ENCODE data around the gene AQP1.
A peak's percentile ranks its signal among the peaks of the same experiment; 100 is the strongest.

The AQP1 gene

DNA sequence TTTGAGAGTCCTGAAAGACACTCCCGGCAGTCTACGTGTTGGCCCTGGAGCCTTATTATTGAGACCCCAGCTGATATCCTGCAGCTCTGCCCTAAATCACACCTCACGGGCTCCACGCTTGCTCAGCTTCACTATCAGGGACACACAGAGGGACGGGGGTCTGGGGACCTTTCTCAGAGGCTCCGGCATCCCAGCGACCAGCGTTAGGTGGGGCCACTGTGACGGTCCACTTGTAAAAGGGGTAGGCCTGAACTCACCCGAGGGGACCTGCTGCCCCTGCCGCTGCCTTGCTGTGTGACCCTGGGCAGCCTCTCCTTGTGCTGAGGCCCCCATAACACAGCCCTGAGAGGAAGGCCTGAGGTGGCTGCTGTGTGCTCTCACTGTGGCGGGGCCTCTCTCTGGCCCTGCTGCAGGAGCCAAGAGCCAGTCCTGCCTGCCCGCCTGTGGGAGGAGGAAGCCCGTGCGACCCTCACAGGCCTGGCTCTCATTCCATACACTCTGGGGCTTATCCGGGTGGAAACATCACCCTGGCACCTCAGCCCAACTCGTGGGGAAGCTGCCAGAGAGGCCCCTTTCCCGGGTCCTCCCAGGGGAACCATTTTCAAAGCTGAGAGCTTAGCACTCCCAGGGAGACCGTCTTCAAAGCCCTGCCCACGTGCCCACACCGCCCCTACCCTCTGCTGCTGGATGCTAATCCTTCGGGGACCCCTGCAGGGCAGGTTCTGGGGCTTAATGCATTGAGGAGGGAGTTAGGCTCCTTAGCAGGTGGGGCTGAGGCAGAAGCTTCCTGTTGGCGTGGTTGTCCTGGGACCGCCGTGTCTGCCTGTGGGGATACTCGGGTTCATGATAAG lies 21.7 kb downstream of the AQP1 start:
- DNase-seq = no peak

GRCh38 chr7:30934225-30934624 lies 22.6 kb downstream of the AQP1 start:
- no peak for DNase-seq

GRCh38 chr7:30934732-30935568 lies 23.3 kb downstream of the AQP1 start:
- no peak for DNase-seq

DNA sequence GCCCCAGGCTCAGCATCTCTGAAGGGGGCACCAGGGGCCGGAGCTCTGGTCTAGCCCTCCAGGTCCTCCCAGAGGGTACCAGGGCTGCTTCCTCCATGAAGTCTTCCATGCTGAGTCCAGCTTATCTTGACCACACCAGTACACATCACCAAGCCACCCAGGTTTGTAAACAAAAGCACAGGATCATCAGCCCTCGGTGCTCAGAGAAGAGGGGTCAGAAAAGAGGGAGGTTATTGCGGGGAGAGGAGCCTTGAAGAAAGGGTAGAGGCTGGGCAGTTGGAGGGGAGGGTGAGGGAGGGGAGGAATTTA lies 23.9 kb downstream of the AQP1 start:
- DNase-seq = no peak

GRCh38 chr7:30936650-30937245 lies 25.1 kb downstream of the AQP1 start:
- DNase-seq = no peak

- no peak for DNase-seq
Observed at GRCh38 chr7:30937416-30937815, 25.8 kb downstream of the AQP1 start.

GRCh38 chr7:30938435-30939316 lies 27.0 kb downstream of the AQP1 start:
- peak in 40 of 56 donors; percentile 8 to 73 (median 44) for DNase-seq

DNA sequence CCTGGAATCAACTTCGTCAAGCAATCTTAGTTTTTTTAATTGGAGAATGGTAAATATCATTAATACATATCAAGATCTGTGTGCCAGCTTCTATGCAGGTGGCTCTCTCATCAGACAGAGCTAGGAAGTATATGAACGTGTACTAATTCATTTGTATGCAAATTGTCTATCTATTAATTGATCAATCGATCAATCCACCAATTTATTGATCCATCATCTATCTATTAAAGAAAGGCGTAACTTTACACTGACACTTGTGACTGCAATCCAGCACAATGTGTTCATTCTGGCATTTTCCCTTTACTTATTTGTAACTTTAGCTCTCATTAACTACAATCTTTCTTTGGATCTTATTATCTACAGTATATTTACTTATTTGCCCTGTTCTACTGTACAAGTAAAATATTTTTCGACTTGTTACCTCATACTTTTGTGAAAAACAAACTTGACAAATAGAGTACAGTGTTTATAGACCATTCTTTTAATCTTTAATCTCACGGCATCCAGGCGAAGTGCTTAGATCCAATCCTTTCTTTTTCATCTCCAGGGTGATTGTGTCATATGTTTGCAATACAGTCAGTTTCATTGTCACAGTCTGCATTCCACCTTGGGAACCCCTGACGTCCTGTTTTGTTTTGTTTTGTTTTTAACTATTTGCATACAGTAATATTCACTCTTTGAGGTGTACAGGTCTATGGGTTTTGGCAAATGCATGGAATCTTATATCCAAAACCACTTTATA lies 30.1 kb downstream of the AQP1 start:
- no peak for DNase-seq

DNA sequence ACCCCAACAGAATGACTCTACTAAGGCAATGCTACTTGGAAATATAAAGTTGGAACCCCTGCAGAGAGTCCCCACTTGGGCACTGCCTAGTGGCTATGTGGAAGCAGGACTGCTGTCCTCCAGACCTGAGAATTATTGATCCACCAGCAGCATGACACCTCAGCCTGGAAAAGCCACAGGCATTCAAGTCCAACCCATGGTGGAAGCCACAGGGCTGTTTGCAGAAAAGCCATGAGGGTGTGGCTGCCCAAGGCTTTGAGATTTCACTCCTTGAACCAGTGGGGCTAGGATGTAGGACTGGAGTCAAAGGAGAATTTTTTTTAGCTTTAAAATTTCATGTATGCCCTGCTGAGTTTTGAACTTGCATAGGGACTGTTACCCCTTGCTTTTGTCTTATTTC lies 38.5 kb downstream of the AQP1 start:
- DNase-seq = no peak

- no peak for DNase-seq
Observed at GRCh38 chr7:30954914-30955313, 43.3 kb downstream of the AQP1 start.

DNA sequence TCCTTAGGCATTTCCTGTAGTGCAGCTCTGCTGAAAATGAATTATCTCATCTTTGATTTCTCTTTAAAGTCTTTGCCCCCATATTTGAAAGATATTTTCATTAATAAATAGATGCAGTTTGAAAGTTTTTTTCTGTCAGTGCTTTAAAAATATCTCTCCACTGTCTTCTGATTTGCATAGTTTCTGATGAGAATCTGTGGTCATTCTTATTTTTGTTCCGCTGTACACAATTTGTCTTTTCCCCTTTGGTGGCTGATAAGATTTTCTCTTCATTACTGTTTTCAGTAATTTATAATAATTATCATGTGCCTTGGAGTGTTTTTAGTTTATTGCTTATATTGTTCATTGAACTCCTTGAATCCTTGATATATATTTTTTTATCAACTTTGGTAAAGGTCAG lies 45.1 kb downstream of the AQP1 start:
- no peak for DNase-seq

DNA sequence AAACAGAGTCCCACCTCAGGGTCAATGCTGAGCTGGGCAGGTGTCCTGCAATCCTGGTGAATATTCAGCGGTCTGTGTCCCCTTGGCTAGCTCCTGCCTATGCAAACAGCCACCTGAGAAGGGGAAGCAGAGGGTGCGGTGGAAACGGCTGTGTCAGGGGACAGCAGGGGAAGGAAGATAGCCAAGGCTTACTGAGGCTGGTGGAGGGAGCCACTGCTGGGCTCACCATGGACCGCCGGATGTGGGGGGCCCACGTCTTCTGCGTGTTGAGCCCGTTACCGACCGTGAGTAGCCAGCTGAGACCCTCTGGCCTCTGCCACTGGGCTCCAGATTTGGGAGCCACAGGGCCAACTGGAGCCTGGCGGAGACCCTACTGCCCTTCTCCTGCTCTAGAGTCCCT lies 52.2 kb downstream of the AQP1 start, which contains the start of gene GHRHR:
TSS of gene GHRHR (plus strand) at position 112 of the 400 bp plus-strand sequence. CDS start at position 228, 116 bp downstream.
- no peak for DNase-seq

DNA sequence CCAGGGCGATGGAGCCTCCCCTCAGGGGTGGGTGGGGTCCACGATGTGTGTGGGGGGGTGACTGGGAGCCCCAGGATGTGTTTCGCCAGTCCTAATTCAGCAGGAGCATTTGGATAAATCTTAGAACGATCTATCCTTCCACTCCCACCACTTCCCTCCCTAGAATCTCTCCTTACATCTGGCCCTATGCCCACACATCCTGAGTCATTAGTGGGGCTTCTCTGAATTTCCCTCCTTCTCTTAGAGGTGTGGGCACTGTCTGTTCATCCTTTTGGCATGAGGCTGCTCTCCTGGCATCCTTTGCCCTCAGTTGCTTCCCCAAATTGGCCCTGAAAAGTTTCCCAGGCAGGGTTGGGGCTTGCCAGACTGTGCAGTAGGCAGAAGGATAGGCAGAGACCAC lies 53.7 kb downstream of the AQP1 start:
- peak in 1 of 56 donors; percentile 16 for DNase-seq

- DNase-seq = no peak
Observed at GRCh38 chr7:30965883-30966282, 54.2 kb downstream of the AQP1 start.

DNA sequence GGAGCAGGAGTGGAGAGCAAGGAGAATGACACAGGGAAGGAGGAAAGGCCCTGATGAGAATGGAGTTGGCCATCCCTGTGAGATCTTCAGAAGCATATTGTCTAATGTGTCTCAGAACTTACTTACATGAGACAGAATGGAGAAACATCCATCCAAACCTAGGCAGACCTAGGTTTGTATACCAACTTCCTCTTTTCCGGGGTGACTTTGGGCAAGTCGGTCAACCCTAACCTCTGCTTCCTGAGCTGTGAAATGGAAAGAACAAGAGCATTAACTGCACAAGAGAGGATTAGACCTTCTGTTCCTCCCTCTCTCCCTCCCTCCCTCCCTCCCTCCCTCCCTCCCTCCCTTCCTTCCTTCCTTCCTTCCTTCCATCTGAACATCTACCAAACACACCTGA lies 56.6 kb downstream of the AQP1 start:
- no peak for DNase-seq

DNA sequence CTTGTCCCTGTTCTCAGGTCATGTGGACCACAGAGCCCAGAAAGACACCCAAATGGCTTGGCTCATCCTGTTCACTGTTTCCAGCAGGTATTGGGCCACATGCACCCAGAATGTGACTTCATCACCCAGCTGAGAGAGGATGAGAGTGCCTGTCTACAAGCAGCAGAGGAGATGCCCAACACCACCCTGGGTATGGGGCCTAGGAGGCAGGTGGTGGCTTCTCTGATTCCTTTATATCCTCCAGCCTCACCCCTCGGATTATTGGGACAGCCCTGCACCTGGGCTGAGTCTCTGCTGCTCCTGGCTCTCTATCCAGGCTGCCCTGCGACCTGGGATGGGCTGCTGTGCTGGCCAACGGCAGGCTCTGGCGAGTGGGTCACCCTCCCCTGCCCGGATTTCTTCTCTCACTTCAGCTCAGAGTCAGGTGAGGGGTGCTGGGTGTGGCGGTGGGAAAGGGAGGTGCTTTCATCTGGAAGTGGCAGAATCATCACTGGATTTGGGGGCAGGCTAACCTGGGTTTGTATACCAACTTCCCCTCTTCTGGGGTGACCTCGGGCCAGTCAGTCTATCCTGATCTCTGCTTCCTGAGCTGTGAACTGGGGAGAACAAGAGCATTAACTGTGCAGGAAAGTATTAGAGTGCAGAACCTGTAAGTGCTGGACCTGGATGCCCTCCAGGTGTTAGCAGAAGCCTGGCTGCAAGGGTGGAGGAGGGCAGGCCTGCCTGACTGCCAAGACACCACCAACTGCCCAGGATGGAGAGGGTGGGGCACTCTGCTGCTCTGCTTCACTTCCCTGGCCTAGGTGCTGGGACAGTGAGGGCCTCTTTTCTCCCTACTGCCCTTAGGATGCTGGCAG lies 57.3 kb downstream of the AQP1 start:
- DNase-seq = no peak

DNA sequence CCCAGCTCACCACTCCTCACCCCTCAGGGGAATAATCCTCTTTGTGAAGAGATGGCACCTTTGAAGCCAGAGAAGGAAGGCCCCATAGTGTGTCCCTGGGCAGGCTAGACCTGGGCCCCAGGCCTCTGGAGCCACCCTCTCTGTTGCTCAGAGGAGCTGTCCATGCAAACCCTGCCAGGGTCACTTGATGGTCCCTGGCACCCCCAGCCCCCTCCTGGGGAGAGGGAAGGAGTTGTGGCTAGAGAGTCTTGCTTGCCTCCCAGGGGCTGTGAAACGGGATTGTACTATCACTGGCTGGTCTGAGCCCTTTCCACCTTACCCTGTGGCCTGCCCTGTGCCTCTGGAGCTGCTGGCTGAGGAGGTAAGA lies 57.9 kb downstream of the AQP1 start:
- DNase-seq = no peak

GRCh38 chr7:30970074-30970473 lies 58.4 kb downstream of the AQP1 start:
- no peak for DNase-seq

DNA sequence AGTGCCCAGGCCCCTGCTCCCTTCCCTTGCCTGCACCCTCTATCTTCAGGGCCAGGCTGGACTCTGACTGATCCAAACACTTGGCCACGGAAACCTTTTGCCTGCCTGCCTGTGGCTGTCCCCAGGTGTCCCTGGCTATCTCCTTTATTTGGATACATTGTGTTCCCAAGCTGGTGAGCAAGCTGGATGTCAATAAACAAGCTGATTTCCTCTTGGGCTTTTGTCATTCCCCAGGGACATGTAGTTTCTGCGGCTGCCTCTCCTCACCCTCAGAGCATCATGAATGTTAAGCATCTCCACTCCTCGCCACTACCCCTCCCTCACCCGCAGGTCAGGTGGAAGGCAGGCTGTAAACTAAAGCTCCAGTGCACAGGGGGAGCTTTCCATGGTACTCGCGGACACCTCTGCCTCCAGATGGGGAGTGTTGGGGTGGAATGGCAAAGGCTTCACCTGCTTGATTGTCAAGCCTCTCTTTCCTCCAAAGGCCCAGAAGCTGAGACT lies 59.0 kb downstream of the AQP1 start:
- no peak for DNase-seq

Measured in amygdala (tissue), 56 donors.